ENCODE measurements around the gene CDK16. TPM values are rescaled to one million over a fixed set of nuclear protein-coding genes. Genes with fewer than 3 reads are reported as not detected.

Gene CDK16
- total and polyA plus RNA-seq, 2 of the 13 experiments (the other 11 are each of a cell fraction or from before 2014, with no cell fraction given) = 64.5 to 225 TPM

DNA sequence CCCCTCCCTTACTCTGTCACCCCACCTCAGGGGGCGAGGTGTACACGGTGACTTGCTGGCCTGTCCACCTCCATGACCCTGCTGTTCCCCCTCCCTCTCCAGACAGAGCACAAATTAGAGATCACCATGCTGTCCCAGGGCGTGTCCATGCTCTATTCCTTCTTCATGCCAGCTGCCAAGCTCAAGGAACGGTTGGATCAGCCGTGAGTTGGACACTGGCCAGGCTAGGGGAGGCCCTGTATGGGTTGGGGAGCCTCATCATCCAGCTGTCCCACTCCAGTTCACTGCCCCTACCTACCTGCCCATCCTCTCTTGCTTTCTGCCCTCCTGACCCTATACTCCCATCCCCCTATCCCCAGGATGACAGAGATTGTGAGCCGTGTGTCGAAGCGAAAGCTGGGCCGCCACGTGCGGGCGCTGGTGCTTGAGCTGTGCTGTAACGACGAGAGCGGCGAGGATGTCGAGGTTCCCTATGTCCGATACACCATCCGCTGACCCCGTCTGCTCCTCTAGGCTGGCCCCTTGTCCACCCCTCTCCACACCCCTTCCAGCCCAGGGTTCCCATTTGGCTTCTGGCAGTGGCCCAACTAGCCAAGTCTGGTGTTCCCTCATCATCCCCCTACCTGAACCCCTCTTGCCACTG is 3.9 kb upstream of the CDK16 start:
- POLR2A ChIA-PET = interaction anchor here (2.0 kb wide), 1 partner anchor 18 kb away, joined by 4 read pairs; the partner anchor contains the start of gene USP11

DNA sequence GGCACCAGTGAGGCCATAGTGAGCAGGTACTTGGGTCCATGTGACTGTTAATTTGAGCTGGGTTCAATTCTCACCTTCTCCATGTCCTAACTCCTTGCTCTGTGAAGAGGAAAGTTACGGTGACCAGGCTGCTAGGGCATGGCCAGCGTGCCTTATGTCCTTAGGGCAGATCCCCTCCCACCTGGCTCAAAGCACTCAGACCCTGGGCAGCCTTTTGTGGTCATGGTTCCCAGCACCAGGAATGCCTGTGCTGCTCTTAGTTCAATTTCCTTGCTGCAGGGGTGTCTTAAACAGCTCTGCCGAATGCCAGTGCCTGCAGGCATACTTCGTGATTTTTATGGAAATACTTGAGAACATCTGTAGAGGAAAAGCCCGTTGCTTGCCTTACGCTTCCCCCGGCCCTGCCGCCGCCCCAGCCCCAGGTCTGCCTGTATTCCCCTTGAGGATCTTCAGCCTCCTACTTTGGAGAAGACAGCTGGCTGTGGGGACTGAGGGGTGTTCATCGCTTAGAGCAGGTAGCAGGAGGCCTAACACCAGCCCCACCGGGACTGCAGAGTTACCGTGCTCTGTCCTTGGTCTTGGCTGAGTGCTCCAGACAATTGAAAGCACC is 3.1 kb upstream of the CDK16 start:
- Histone ChIP-seq H3K27ac (ENCODE audit: extremely low read length, insufficient read depth, low read length) (no peak overlapping the region), H3K4me3 (replicated peaks in 1 of 3; ENCODE audit: insufficient read depth in 1 of 3, low read depth in 2 of 3, low read length in 3 of 3) (no peak overlapping the region), H4K20me1 (ENCODE audit: insufficient read depth, low read length) (peaks cover 13% of the 10 kb centered on the region; the same call in 1 of the 2 replicates), H3K9me3 (ENCODE audit: low read length) (no peaks in the 10 kb centered on the region), H3K27me3 (ENCODE audit: control insufficient read depth in 1 of 2, insufficient read depth in 2 of 2, low read length in 2 of 2) (no peaks in the 10 kb centered on the region), H3K4me1 (ENCODE audit: insufficient read depth, low read length) (peaks cover 24% of the 10 kb centered on the region), H3K36me3 (replicated peaks in 1 of 2; ENCODE audit: control insufficient read depth in 1 of 2, insufficient read depth in 2 of 2, low read length in 2 of 2) (peaks cover 9 to 30% of the 10 kb centered on the region in 2 experiments; a peak in 3 of 5 replicates), H3K9ac (ENCODE audit: insufficient read depth, low read depth, low read length) (no peak overlapping the region), H2AFZ (ENCODE audit: low read length) (no peak overlapping the region), H3K4me2 (ENCODE audit: low read depth, low read length) (no peak overlapping the region), H3K79me2 (ENCODE audit: insufficient read depth, low read length) (peaks cover 15% of the 10 kb centered on the region)
- in situ Hi-C loops (cut with HindIII; ENCODE audit: extremely low pct_ligation_motif_present, low pct_unique_long_range_greater_than_20kb) = no loop called here
- intact Hi-C loops (cut with micrococcal nuclease; ENCODE audit: unreplicated experiment) = no loop called here
- ChIA-PET POLR2A (interaction anchor here (2.0 kb wide), 1 partner anchor 17 kb away, joined by 4 read pairs; the partner anchor contains the start of gene USP11), CTCF (ENCODE audit: low intra/inter-chr PET ratio, low total read pairs) (no interaction called here)
- WGBS (ENCODE audit: low lambda C conversion rate) = 80% methylated on average over 1 of the region's 12 CpGs
- FAIRE-seq = no peak
- no peak for DNase-seq (ENCODE audit: low spot score)
- ATAC-seq = no peak
- BruUV-seq (replicated peaks) = no TSS peak
- TF ChIP-seq ZNF678 (CRISPR knock-in tag; IDR thresholded peaks at IDR 0.05) = no peak
- no peak for TF ChIP-seq ZNF639 (CRISPR knock-in tag; conservative IDR thresholded peaks at IDR 0.05)
- TF ChIP-seq, protein P1, sequence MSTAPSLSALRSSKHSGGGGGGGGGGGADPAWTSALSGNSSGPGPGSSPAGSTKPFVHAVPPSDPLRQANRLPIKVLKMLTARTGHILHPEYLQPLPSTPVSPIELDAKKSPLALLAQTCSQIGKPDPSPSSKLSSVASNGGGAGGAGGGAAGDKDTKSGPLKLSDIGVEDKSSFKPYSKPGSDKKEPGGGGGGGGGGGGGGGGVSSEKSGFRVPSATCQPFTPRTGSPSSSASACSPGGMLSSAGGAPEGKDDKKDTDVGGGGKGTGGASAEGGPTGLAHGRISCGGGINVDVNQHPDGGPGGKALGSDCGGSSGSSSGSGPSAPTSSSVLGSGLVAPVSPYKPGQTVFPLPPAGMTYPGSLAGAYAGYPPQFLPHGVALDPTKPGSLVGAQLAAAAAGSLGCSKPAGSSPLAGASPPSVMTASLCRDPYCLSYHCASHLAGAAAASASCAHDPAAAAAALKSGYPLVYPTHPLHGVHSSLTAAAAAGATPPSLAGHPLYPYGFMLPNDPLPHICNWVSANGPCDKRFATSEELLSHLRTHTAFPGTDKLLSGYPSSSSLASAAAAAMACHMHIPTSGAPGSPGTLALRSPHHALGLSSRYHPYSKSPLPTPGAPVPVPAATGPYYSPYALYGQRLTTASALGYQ (CRISPR knock-in tag; IDR thresholded peaks at IDR 0.05) = no peak
- no peak for TF ChIP-seq ZNF580 (CRISPR knock-in tag; IDR thresholded peaks at IDR 0.05; ENCODE audit: borderline replicate concordance, low read depth)
- TF ChIP-seq NFKBIZ (CRISPR knock-in tag; IDR thresholded peaks at IDR 0.05) = no peak
- no peak for TF ChIP-seq ZFX (CRISPR knock-in tag; IDR thresholded peaks at IDR 0.05; ENCODE audit: low read depth)
- TF ChIP-seq ZNF383 (CRISPR knock-in tag; IDR thresholded peaks at IDR 0.05; ENCODE audit: borderline replicate concordance) = no peak
- no peak for TF ChIP-seq NR3C1 (CRISPR knock-in tag; IDR thresholded peaks at IDR 0.05)
- TF ChIP-seq ZNF570 (CRISPR knock-in tag; IDR thresholded peaks at IDR 0.05; ENCODE audit: borderline replicate concordance) = no peak
- TF ChIP-seq ETV5 (CRISPR knock-in tag; IDR thresholded peaks at IDR 0.05; ENCODE audit: borderline replicate concordance) = no peak

More for the DNA sequence above, 3.9 kb upstream of the CDK16 start:
- Histone ChIP-seq H3K4me1 (ENCODE audit: insufficient read depth, low read length) (peaks cover 16% of the 10 kb centered on the region), H3K36me3 (replicated peaks in 1 of 2; ENCODE audit: control insufficient read depth in 1 of 2, insufficient read depth in 2 of 2, low read length in 2 of 2) (peaks cover 10 to 38% of the 10 kb centered on the region in 2 experiments; a peak in 4 of 5 replicates), H3K4me2 (ENCODE audit: low read depth, low read length) (no peak overlapping the region), H3K9me3 (ENCODE audit: low read length) (no peaks in the 10 kb centered on the region), H4K20me1 (ENCODE audit: insufficient read depth, low read length) (peaks cover 5% of the 10 kb centered on the region; the same call in 1 of the 2 replicates), H3K4me3 (replicated peaks in 1 of 3; ENCODE audit: insufficient read depth in 1 of 3, low read depth in 2 of 3, low read length in 3 of 3) (no peak overlapping the region), H3K79me2 (ENCODE audit: insufficient read depth, low read length) (peaks cover 7% of the 10 kb centered on the region), H3K27me3 (ENCODE audit: control insufficient read depth in 1 of 2, insufficient read depth in 2 of 2, low read length in 2 of 2) (no peaks in the 10 kb centered on the region), H3K9ac (ENCODE audit: insufficient read depth, low read depth, low read length) (no peak overlapping the region), H3K27ac (ENCODE audit: extremely low read length, insufficient read depth, low read length) (no peak overlapping the region), H2AFZ (ENCODE audit: low read length) (no peak overlapping the region)
- no peak for ATAC-seq
- intact Hi-C loops (cut with micrococcal nuclease; ENCODE audit: unreplicated experiment) = no loop called here
- FAIRE-seq = no peak
- no peak for TF ChIP-seq KAT8 (CRISPR knock-in tag; IDR thresholded peaks at IDR 0.05)
- TF ChIP-seq ZNF850 (CRISPR knock-in tag; conservative IDR thresholded peaks at IDR 0.05) = no peak
- TF ChIP-seq ZKSCAN5 (CRISPR knock-in tag; IDR thresholded peaks at IDR 0.05) = no peak
- no peak for TF ChIP-seq KMT2B (CRISPR knock-in tag; IDR thresholded peaks at IDR 0.05)
- TF ChIP-seq SCMH1 (CRISPR knock-in tag; IDR thresholded peaks at IDR 0.05; ENCODE audit: borderline replicate concordance) = no peak
- TF ChIP-seq ZFP41 (CRISPR knock-in tag; IDR thresholded peaks at IDR 0.05; ENCODE audit: borderline replicate concordance) = no peak
- no peak for TF ChIP-seq MAZ (IDR thresholded peaks at IDR 0.05; ENCODE audit: borderline replicate concordance, low read depth, low read length)
- no peak for TF ChIP-seq MAZ (CRISPR knock-in tag; IDR thresholded peaks at IDR 0.05; ENCODE audit: low read depth)
- TF ChIP-seq ZNF605 (CRISPR knock-in tag; IDR thresholded peaks at IDR 0.05) = no peak
- TF ChIP-seq ZNF496 (CRISPR knock-in tag; IDR thresholded peaks at IDR 0.05; ENCODE audit: insufficient replicate concordance) = no peak
- no peak for TF ChIP-seq DMAP1 (CRISPR knock-in tag; IDR thresholded peaks at IDR 0.05)
- no peak for TF ChIP-seq MED8 (CRISPR knock-in tag; IDR thresholded peaks at IDR 0.05; ENCODE audit: insufficient replicate concordance)
- WGBS (ENCODE audit: low lambda C conversion rate) = 96% methylated on average over 10 of the region's 20 CpGs
- BruUV-seq (replicated peaks) = TSS peak; percentile 9
- CTCF ChIA-PET (ENCODE audit: low intra/inter-chr PET ratio, low total read pairs) = no interaction called here
- in situ Hi-C loops (cut with HindIII; ENCODE audit: extremely low pct_ligation_motif_present, low pct_unique_long_range_greater_than_20kb) = no loop called here
- no peak for DNase-seq (ENCODE audit: low spot score)

All from HepG2 (cell line).